GM21367 (cell line): ENCODE measurements around the gene GID8.
"Not testable (repeated sequence)": the region's sequence is repeated elsewhere in the genome, so short reads cannot be mapped to it uniquely, and the experiment has no call there.

Experiments used
- ATAC-seq: cut with Tn5 transposase; IDR thresholded peaks from one replicate; pipeline ENCODE4 v1.9.1; 2021; ENCODE audit not compliant: unreplicated experiment

Gene GID8

DNA sequence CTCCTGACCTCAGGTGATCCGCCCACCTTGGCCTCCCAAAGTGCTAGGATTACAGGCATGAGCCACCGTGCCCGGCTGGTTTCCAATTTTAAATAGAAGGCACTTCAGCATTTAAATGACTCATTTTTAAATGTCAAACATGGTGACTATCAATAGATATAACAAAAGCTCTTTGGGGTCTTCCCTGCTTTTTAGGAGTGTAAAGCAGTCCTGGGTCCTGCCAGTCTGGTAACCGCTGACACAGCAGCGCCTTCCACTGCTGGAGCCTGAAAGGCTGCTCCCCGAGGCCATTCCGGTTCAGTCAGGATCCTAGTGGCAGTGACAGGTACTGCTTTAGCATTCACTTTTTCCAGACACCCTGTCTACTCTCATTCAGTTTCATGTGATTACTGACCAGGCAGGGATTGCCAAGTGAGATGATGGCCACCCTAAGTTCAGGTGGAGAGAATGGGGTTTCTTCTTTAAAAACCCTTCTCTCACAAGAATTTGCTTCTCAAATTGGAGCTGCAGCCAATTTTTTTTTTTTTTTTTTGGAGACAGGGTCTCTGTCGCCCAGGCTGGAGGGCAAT is 16.7 kb upstream of the GID8 start:
- ATAC-seq: no peak

- no peak for ATAC-seq
These were observed 15.5 kb upstream of the GID8 start for GRCh38 chr20:62922451-62922921.

DNA sequence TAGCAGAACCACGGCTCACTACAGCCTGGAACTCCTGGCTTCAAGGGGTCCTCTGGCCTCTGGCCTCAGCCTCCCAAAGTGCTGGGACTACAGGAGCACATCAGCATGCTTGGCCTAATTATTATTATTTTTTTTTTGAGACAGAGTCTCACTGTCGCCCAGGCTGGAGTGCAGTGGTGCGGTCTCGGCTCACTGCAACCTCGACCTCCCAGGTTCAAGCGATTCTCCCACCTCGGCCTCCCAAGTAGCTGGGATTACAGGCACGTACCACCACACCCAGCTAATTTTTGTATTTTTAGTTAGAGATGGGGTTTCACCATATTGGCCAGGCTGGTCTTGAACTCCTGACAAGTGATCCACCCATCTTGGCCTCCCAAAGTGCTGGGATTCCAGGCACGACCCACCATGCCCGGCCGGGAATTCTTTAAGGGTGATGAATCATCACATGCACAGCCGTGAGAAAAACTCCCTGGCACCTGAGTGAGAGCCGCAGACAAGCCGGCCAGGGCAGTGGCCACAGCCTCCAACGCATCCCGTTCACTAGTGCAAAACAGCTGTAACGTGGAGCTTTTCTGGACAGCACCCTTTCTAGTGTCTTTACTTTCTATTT is 14.8 kb upstream of the GID8 start:
- ATAC-seq: not testable (repeated sequence)

DNA sequence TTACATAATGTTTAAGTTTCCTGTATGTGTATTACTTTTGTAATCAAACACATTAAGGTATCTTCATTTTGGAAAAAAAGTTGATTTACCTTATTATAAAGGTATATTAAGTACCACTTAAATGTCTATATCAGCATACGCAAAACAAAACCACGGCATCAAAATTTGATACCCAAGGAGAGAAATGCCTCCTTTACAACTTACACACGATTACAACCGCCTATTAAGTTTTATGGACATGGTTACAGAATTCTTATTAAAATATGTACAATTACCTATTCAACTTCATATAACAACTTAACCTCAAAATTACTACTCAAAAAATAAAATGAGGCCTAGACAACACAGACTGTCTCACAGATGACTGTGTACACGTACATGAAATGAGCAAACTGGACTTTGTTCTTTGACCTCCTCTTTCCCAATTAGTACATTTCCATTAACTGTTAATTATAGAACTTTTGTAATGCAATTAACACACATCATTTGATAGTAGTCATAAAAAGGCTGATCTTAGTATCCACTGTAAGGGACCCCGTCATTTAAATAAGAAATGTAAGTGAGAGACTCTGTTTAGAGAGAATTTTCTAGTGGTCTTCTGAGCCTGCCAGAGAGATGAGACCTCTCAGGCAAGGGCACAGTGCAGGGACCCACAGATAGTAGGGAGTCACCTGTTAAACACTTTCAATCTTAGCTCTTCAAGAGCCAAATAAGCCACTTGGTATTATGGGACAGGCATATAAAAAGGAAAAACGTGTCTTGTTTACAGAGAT is 14.1 kb upstream of the GID8 start:
- no peak for ATAC-seq

GRCh38 chr20:62924442-62925075 is 13.4 kb upstream of the GID8 start:
- ATAC-seq: no peak

DNA sequence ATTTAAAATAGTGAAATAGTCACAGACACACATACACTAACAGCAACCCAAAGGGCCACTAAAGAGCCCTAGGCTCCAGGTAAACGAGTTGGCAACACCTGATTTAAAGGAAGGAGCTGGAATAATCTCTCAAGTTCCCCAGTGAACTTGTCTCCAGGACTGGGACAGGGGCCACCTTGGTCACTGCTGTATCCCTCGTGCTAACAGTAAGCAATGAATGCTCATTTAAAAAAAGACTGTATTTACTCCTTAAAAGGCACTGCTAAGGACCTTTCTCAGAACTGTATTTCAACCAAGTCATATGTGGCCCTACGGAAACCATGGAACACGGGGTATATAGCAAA is 12.9 kb upstream of the GID8 start:
- no peak for ATAC-seq

- ATAC-seq: peak; percentile 1
These were observed 12.3 kb upstream of the GID8 start for GRCh38 chr20:62925420-62926228.

- ATAC-seq: peak; percentile 53
These were observed 11.5 kb upstream of the GID8 start, which contains the start of gene DIDO1 for GRCh38 chr20:62926229-62927127. Gene DIDO1 (minus strand): TSS chr20:62926505.

DNA sequence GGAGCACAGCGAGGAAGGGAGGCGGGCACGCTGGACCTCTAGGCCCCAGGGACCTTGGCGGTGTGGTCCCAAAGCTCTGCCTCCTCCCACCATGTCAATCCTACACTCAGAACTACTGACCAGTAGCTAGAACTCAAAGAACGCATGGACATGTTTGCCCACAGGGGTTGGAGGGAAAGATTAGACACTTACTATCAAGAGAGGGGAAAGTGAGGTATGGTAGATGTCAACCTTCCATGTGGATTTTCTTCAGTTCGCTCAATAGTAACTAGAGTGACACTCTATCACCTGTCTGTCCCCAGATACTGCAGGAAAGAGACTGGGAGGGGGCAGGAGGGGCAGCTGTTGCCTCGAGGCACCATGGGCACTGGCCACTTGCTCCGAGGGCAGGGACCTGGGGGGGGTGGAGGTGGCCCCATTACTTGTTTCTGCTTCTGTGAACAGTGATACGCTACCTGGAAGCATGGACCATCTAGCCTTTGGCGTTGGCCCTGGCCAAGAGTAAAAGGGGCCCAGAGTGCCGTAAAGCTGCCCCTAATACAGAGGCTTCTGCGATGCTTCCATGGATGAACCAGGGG is 10.7 kb upstream of the GID8 start:
- no peak for ATAC-seq

- ATAC-seq: no peak
These were observed 9.6 kb upstream of the GID8 start for GRCh38 chr20:62928246-62928939.

GRCh38 chr20:62929051-62929538 is 8.9 kb upstream of the GID8 start:
- ATAC-seq: no peak

DNA sequence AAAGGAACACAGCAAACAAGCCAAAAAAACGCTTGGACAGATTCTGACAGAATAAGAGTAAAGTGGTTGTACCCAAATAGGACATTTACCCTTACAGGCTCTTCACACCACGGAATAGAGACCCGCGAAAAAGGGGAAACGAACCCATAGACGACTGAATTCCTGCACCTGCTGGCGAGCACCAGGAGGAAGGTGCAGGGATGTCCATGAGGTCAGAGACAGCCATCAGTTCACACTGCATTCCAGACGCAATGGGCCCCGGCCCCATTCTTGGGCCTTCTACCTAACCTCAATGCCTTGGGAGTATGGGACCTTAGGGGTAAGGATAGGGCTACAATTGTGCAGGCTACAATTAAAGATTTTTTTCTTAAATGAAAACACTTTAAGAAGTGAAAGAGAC is 6.5 kb upstream of the GID8 start:
- no peak for ATAC-seq

GRCh38 chr20:62933966-62934365 is 4.0 kb upstream of the GID8 start:
- ATAC-seq: no peak

DNA sequence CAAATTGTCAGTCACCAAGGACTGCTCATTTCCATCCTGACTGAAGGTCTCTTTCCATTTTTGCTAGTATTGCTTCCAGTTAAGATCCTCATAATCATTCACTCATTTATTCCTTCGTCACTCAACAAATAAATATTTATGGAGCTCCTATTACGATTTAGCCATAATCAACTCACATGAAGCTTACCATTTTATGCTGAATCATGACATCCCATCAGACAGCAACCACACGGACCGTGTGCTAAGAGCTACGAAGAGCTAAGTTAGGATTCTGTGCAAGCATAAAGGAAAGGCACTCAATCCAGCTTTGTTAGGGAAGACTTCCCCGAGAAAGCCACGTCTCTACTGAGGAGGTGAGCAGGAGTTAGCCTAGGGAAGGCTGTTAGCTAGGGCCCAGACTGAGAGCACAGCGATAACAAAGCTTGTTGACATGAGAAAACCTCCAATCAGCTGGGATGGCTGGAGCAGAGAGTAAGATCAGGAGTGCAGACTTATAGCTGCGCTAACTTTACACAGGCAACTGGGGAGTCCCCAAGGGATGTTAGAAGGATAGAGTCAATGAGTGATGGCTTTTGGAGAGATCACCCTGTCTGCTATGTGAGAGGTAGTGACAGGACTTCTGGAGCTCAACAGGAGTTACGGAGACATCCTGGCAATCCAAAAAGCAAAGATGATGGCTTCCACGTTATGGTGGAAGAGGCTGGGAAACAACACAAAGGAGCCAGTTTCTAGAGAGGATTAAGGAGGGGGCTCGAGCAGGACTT is 2.6 kb upstream of the GID8 start:
- ATAC-seq: no peak

DNA sequence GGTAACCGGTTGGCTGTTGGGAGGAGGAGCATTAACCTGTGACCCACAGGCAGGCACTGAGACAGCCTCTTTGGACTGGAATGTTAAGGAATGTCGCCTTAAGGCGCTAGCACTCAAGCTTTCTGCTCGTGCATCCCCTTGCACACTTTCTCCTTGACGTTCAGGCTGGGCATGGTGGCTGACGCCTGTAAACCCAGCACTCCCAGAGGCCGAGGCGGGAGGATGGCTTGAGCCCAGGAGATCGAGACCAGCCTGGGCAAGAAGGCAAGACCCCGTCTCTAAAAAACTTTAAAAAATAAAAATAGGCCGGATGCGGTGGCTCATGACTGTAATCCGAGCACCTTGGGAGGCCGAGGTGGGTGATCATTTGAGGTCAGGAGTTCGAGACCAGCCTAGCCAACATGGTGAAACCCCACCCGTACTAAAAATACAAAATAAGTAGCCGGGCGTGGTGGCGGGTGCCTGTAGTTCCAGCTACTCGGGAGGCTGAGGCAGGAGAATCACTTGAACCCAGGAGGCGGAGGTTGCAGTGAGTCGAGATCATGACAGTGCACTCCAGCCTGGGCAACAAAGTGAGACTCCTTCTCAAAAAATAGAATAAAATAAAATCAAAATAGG is 1.9 kb upstream of the GID8 start:
- ATAC-seq: no peak

DNA sequence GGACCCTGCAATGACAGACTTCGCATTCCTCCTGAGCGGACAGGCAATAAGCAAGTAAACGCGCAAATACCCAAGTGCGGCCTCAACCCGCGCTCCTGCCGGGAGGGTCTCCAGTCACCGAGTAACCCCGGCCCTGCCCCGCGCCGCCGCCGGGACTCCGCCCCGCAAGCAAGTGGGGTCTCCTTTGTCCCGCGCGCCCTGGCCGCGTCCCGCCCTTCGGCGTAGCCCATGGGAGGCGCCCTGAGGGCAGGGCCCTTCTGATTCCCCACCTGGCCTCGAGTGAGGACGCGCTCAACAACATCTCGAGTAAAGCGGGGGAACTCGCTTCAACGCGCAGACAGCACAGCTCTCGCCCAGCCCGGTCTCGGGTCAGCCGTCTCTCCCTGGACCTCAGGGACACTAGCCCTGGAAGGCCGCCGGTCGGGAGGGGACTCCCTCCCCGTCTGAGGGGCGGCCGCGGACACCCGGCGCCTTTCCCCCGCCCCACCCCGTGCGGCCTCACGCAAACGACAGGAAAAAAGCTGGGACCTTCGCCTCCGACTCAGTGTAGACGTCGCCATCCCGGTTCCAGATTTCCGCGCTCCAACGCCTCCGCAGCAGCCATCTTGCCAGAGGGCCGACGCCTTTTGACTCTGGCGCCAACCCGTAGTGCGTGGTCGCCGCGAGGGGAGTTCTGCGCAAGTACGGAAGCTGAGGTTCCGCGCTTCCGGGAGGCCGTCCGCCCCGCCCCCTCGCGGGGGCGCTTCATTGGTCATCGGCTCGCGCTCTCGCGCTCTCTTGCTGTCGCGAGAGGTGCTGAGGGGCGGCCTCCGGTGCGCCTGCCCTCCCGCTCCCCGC is 461 bp upstream of the GID8 start:
- peak; percentile 74 for ATAC-seq

GRCh38 chr20:62940875-62941274 is 2.9 kb downstream of the GID8 start:
- no peak for ATAC-seq
